Posterior vena cava (tissue), 2 donors: Measurements from ENCODE around the gene DHX34. TPM values are rescaled to one million over a fixed set of nuclear protein-coding genes. Genes with fewer than 3 reads are reported as not detected.
A peak's percentile ranks its signal among the peaks of the same experiment; 100 is the strongest.
"Not testable (repeated sequence)": the region's sequence is repeated elsewhere in the genome, so short reads cannot be mapped to it uniquely, and the experiment has no call there.

ENCODE experiments used
- DNase-seq: peaks from one replicate; pipeline ENCODE4 v3.0.0-alpha.2; 2020; ENCODE audit warnings: low spot score
- intact Hi-C, 2 donors: fragments of 100-400 bp; cut with DNase I; formaldehyde crosslinking; loops; one replicate each; pipeline versions ENCODE4 v1.14.1 to v1.14.2; 2022 to 2023
- long read RNA-seq, 2 donors: library from polyadenylated mRNA; unstranded; transcript quantifications; one replicate each; pipeline ENCODE4 v2.0.0, GENCODE V29; 2020 to 2021
- total RNA-seq, 2 donors: library from RNA; stranded (reverse); fragmentation: NEBNext Ultra II Directional; extraction: Animal tissue kit (Norgen Biotek cat#: 25700); gene quantifications; one replicate each; pipeline ENCODE4 v1.2.1, GENCODE V29; 2021
- donor health status: DM: yes; HTN: yes; CAD: no.
- donor health status: DM: yes; HTN: yes; CAD: no.

Gene DHX34, protein sequence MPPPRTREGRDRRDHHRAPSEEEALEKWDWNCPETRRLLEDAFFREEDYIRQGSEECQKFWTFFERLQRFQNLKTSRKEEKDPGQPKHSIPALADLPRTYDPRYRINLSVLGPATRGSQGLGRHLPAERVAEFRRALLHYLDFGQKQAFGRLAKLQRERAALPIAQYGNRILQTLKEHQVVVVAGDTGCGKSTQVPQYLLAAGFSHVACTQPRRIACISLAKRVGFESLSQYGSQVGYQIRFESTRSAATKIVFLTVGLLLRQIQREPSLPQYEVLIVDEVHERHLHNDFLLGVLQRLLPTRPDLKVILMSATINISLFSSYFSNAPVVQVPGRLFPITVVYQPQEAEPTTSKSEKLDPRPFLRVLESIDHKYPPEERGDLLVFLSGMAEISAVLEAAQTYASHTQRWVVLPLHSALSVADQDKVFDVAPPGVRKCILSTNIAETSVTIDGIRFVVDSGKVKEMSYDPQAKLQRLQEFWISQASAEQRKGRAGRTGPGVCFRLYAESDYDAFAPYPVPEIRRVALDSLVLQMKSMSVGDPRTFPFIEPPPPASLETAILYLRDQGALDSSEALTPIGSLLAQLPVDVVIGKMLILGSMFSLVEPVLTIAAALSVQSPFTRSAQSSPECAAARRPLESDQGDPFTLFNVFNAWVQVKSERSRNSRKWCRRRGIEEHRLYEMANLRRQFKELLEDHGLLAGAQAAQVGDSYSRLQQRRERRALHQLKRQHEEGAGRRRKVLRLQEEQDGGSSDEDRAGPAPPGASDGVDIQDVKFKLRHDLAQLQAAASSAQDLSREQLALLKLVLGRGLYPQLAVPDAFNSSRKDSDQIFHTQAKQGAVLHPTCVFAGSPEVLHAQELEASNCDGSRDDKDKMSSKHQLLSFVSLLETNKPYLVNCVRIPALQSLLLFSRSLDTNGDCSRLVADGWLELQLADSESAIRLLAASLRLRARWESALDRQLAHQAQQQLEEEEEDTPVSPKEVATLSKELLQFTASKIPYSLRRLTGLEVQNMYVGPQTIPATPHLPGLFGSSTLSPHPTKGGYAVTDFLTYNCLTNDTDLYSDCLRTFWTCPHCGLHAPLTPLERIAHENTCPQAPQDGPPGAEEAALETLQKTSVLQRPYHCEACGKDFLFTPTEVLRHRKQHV
- 1 to 10 TPM; 7.7 to 7.9 TPM for total RNA-seq
- long read RNA-seq, donor 1, partial matches to known transcripts: 3 of 4 reads
- long read RNA-seq, donor 1, other reads (novel, unspliced or antisense): 1 of 4 reads
- long read RNA-seq, donor 2, partial matches to known transcripts: 10 of 10 reads
- long read RNA-seq, donor 2, other reads (novel, unspliced or antisense): 0 of 10 reads

DNA sequence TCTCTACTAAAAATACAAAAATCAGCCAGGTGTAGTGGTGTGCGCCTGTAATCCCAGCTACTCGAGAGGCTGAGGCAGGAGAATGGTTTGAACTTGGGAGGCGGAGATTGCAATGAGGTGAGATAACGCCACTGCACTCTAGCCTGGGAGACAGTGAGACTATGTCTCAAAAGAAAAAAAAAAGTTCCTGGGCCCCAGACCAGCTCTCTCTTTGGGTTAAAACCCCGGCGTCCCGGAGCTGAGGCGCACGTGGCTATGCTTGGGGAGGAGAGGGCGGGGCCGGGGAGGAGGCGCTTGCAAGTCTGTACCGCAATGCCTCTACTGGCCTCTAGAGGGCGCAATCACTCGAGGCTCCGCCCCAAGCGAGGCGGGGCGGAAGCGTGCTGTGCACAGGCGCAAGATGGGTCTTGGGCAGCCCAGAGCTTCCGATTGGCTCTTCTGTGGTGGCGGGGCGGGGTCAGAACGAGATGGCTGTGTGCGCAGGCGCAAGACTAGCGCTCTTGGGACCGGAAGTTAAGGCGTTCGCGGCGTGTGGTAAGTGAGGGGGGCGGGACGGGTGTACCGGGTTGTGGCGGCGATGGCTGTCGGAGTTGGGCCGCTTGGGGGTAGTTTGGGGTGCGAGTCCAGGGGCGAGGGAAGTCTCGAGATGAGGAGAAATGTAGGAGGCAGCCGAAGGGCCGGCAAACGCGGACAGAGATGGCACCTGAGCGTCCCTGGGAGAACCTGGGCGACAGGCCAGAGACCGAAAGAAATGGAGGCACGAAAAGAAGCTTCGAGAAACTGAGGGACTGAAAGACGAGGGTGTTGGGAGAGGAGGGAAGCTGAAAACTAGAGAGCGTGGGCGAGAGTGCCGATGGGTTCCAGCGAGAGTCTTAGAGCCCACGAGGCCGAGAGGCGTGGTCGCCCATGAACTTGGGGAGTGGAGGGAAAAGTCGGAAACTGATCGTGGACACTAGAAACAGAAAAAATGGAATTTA lies at the start of gene DHX34:
Gene DHX34, plus strand, starts transcription at position 497 of the 977 bp plus-strand sequence. CDS start 3,716 bp downstream, outside the sequence.
- intact Hi-C loops: no loop called here
- DNase-seq: peak; percentile 100

DNA sequence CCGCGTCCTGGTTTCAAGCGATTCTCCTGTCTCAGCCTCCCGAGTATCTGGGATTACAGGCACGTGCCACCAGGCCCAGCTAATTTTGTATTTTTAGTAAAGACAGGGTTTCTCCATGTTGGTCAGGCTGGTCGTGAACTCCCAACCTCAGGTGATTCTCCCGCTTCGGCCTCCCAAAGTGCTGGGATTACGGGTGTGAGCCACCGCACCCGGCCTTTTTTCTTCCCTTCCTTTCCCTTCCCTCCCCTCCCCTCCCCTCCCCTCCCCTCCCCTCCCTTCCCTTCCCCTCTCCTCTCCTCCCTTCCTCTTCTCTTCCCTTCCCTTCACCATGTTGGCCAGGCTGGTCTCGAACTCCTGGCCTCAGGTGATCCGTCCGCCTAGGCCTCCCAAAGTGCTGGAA lies 48.2 kb upstream of the DHX34 start:
- DNase-seq, intact Hi-C loops: not testable (repeated sequence)

DNA sequence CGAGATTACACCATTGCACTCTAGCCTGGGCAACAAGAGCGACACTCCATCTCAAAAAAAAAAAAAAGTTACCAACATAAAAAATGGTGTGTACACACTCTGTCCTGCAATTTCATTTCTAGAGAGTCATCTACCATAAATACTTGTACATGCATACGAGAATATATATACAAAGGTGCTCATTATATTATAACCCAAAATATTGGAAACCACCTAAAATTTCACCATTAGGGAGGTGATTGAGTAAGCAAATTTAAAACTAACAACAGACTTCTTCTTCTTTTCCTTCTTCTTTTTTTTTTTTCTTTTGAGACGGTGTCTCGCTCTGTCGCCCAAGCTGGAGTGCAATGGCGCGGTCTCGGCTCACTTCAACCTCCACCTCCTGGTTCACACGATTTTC lies 46.9 kb upstream of the DHX34 start:
- DNase-seq: no peak
- intact Hi-C loops: no loop called here

DNA sequence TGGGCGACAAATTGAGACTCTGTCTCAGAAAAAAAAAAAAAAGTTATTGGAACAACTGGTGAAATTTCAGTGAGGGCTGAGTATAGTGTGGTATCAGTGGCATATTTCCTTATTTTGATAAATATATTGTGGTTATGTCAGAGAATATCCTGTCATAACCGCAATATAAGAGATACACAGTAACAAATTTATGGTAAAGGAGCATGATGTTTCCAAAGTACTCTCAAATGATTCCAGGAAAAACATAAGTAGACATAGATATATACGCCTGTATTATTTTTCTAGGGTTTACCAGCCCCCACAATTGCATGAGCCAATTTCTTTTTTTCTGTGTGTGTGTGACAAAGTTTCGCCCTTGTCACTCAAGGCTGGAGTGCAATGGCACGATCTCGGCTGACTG lies 45.1 kb upstream of the DHX34 start:
- intact Hi-C loops: no loop called here
- no peak for DNase-seq

DNA sequence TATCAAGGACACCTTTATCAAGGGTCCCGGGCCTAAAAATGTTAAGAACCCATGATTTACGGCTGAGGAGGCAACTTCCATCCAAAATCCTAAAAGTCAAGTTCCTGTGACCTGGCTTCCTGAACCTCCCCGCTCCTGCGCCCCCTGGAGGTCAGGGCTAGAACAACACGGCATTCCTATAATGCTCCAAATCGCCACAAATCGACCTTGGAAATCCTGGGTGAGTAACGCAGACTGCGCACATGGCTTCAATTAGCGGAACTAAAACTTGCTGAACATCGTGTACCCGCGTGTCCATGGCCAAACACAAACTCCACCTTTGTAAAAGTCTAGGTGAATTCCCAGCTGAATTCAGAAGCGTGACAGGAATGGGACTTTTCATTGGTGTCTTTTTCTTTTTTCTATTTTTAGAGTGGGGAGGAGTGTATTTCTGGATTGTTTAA lies 43.8 kb upstream of the DHX34 start:
- intact Hi-C loops: no loop called here
- peak; percentile 91 for DNase-seq

DNA sequence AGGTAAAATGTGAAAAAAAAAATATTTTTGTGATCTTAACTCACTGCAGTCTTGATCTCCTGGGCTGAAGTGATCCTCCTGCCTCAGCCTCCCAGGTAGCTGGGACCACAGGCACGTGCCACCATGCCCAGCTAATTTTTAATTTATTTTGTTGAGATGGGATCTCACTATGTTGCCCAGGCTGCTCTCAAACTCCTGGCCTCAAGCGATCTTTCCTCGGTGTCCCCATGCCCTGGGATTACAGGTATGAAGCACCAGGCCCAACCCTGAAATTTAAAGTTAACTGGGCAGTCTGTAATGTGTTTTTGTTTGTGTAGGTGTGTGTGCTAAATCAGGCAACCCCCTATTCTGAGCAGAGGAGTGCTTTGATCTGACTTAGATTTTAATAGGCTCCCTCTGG lies 42.8 kb upstream of the DHX34 start:
- intact Hi-C loops: no loop called here
- DNase-seq: no peak

DNA sequence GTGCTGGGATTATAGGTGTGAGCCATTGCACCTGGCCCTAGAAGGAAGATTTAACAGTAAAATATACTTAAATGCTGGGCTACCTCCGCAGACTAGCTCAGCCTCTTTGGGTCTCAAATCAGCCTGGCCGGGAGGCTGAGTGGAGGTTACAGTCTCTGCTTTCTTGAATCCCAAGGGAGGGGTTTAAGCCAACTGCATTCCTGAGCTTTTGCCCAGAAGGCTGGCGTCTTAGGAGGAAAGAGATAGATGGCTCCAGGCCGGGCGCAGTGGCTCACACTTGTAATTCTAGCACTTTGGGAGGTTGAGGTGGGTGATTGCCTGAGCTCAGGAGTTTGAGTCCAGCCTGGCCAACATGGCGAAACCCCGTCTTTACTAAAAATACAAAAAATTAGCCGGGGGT lies 40.1 kb upstream of the DHX34 start:
- no peak for DNase-seq
- intact Hi-C loops: no loop called here

DNA sequence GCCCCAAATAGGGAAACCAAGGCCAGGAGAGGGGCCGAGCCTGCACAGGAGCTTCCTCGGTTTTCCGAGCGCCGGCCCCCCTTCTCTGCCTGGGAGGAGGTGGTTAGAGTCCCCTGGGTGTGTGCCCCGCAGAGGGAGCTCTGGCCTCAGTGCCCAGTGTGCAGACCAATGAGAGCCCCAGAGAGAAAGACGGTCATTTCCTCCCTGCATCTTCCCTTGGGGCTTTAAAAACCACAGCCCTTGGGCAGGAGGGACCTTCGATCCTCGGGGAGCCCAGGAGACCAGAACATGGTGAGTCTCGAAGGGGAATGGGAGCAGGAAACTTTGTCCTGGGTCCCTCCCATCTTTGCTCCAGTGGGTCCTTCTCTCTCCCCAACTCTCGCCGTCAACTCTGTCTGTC lies 39.5 kb upstream of the DHX34 start, which contains the start of gene C5AR1:
Gene C5AR1, plus strand, starts transcription at position 254 of the 400 bp plus-strand sequence. Its CDS starts 35 bp downstream, at position 289.
- intact Hi-C loops: no loop called here
- DNase-seq: peak; percentile 85

DNA sequence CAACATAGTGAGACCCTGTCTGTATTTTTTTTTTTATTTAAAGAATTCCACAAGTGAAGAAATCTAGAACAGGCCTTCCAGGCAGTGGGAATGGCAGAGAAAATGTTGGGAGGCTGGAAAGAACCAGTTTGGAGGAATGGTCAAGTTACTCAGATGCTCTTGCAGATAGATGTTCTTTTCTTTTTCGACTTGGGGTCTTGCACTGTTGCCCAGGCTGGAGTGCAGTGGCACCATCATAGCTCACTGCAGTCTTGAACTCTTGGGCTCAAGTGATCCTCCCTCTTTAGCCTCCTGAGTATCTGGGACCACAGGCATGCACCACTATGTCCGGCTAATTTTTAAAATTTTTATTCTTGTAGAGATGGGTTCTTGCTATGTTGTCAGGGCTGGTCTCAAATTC lies 38.8 kb upstream of the DHX34 start:
- intact Hi-C loops: no loop called here
- DNase-seq: no peak

DNA sequence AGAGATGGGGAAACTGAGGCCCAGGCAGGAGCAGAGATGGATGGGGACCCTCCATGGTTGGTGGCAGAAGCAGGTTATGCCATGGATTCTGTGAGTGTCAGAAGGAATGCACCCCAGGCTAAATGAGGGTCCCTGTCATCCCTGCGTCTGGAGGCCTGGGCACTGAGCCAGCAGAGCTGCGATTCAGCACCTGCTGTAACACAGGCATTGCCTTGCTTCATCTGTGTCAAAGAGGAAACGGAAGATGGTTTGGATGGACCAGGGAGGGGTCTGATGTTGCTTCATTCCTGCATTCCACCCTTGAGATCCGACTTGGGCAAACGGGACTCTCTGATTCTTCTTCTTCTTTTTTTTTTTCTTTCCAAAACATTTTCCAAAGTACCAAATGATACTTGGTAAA lies 38.3 kb upstream of the DHX34 start:
- peak; percentile 91 for DNase-seq
- intact Hi-C loops: no loop called here

DNA sequence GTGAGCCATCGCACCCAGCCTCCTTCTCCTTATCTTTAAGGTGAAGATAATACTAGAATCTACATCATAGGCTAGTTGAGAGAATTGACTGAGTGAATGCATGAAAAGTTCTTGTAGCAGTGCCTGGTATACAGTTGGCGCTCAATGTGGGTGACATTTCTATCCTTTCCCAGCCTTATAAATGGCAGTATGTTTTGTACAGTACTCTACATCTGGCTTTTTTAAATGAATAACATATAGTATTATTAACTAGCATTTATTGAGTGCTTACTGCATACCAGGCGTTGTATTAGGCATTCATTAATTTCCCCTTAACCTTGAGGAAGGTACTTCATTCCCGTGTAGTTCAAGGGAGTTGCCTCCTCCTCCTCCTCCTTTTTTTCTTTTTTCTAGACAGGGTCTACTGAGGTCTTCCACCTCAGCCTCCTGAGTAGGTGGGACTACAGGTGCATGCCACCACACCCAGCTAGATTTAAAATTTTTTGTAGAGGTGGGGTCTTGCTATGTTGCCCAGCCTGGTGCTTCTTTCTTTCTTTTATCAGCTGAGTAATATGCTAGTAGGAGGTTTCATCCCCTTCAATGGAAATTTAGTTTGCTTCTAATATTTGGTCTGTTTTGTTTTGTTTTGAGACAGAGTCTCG lies 36.6 kb upstream of the DHX34 start:
- DNase-seq: no peak
- intact Hi-C loops: no loop called here

DNA sequence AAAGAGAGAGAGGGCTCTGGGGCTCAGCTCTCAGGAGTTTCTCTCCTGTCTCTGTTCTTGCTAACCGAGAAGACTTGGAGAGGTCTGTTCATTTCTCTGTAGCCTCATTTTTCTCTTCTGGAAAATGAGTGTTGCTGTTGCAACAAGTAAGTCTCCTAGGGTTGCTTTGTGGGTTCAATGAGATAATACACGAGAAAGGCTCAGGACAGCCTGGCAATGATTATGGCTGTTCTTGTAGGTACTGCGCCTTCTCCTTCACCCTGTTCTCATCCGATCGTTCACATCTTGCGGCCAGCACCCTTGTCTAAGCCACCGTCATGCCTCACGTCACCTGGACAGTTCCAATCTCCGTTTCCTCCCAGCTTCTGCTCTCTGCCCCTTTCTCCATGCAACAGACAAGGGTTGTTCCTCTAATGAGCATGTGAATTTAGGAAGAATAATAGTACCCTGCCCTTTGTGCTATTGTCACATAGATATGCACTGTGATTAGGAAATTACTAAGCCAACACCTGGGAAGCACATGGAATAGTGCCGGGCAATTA lies 35.3 kb upstream of the DHX34 start:
- no peak for DNase-seq
- intact Hi-C loops: no loop called here

DNA sequence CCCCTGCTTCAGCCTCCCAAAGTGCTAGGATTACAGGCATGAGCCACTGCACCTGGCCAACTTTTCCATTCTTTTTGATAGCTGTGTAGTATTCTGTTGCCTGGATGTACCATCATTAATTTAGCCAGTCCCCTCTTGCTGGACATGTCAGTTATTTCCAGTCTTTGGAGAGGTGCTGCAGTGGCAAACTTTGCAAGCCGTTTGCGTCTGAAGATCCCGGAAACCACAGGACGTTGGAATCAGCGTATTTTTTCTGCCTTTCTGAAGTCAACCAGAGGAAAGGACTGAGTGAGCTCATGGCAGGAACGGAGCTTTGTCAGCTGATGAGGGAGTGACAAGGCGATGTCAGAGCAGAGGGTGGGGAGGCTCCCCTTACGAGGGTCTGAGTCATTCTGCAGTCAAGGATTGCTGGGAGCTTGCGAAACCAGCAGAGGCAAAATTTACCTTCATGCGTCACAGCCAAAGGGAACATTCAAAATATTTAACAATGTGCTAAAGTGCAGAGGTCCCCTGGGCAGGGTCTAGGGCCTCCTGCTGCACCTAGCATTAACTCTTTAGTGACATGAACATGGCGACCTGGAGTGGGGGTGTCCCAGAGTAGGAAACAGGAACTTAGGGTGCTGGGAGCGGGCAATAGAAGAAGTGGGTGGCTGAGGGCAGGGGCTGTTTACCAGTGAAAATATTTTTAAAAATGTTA lies 33.8 kb upstream of the DHX34 start:
- intact Hi-C loops: no loop called here
- peak; percentile 88 for DNase-seq

DNA sequence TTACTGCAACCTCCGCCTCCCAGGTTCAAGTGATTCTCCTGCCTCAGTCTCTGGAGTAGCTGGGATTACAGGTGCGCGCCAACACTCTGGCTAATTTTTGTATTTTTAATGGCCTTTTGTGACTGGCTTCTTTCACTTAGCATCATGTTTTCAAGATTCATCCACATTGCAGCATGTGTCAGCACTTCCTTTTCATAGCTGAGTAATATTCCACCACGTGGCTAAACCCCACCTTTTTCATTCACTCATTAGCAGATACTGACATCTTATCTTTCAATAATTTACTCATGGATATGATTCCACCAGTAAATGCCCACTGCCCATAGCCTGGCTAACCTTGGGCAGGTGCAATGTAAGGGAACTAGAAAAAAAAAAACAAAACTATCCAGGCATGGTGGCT lies 32.6 kb upstream of the DHX34 start:
- intact Hi-C loops: no loop called here
- DNase-seq: no peak

DNA sequence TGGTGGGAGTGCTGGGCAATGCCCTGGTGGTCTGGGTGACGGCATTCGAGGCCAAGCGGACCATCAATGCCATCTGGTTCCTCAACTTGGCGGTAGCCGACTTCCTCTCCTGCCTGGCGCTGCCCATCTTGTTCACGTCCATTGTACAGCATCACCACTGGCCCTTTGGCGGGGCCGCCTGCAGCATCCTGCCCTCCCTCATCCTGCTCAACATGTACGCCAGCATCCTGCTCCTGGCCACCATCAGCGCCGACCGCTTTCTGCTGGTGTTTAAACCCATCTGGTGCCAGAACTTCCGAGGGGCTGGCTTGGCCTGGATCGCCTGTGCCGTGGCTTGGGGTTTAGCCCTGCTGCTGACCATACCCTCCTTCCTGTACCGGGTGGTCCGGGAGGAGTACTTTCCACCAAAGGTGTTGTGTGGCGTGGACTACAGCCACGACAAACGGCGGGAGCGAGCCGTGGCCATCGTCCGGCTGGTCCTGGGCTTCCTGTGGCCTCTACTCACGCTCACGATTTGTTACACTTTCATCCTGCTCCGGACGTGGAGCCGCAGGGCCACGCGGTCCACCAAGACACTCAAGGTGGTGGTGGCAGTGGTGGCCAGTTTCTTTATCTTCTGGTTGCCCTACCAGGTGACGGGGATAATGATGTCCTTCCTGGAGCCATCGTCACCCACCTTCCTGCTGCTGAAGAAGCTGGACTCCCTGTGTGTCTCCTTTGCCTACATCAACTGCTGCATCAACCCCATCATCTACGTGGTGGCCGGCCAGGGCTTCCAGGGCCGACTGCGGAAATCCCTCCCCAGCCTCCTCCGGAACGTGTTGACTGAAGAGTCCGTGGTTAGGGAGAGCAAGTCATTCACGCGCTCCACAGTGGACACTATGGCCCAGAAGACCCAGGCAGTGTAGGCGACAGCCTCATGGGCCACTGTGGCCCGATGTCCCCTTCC lies 28.9 kb upstream of the DHX34 start:
- intact Hi-C loops: no loop called here
- DNase-seq: no peak

DNA sequence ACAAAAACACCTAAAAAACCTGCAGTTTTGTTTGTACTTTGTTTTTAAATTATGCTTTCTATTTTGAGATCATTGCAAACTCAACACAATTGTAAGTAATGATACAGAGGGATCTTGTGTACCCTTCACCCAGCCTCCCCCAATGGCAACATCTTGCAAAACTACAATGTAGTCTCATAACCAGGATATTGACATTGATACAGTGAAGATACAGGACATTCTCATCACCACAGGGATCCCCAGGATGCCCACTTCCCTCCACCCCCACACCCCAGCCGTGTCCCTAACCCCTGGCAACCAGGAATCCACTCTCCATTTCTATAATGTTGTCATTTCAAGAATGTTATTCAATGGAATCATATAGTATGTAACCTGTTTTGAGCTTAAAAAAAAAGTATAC lies 27.5 kb upstream of the DHX34 start:
- intact Hi-C loops: no loop called here
- DNase-seq: no peak
